GM12872 (cell line): ENCODE data around the gene UGT1A7.
A peak's percentile ranks its signal among the peaks of the same experiment; 100 is the strongest.

Source experiments
- CTCF ChIP-seq: IDR thresholded peaks from 3 replicates; pipeline ENCODE4 v1.5.1; 2011; ENCODE audit warnings: low read depth, mild to moderate bottlenecking, low read length, moderate library complexity; ENCODE audit not compliant: insufficient read depth

Gene UGT1A7

GRCh38 chr2:233800208-233800607 is 118.5 kb downstream of the UGT1A7 start:
- no peak for TF ChIP-seq CTCF

GRCh38 chr2:233801357-233802131 is 119.8 kb downstream of the UGT1A7 start:
- no peak for TF ChIP-seq CTCF

GRCh38 chr2:233802132-233802815 is 120.6 kb downstream of the UGT1A7 start:
- TF ChIP-seq CTCF: no peak

- no peak for TF ChIP-seq CTCF
These were observed 121.7 kb downstream of the UGT1A7 start for GRCh38 chr2:233803292-233803911.

- no peak for TF ChIP-seq CTCF
These were observed 122.3 kb downstream of the UGT1A7 start for GRCh38 chr2:233803994-233804393.

GRCh38 chr2:233807215-233807865 is 125.6 kb downstream of the UGT1A7 start:
- TF ChIP-seq CTCF: peak; percentile 19; the same call in 1 of the 3 replicates
